Measurements from ENCODE around the gene P2RY14.
A peak's percentile ranks its signal among the peaks of the same experiment; 100 is the strongest.

The P2RY14 gene

DNA sequence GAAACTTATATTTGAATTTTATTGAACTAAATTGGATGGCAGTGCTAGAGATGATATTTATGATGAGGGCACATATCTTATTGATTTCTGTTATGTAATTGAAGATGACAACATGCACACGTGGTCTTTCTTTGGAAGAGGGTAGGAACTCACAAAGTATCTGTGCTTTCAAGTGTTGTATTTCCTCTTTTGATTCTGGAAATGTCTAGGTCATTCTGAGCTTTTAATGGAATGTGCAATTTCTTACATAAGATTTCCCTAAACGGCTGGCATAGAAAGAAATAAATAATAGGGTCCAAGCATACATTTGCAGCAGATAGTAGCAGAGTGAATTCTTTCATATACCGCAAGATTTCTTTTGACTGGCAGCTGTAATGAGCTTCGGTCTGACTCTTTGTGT lies 65.2 kb downstream of the P2RY14 start:
- no peak for DNase-seq

DNA sequence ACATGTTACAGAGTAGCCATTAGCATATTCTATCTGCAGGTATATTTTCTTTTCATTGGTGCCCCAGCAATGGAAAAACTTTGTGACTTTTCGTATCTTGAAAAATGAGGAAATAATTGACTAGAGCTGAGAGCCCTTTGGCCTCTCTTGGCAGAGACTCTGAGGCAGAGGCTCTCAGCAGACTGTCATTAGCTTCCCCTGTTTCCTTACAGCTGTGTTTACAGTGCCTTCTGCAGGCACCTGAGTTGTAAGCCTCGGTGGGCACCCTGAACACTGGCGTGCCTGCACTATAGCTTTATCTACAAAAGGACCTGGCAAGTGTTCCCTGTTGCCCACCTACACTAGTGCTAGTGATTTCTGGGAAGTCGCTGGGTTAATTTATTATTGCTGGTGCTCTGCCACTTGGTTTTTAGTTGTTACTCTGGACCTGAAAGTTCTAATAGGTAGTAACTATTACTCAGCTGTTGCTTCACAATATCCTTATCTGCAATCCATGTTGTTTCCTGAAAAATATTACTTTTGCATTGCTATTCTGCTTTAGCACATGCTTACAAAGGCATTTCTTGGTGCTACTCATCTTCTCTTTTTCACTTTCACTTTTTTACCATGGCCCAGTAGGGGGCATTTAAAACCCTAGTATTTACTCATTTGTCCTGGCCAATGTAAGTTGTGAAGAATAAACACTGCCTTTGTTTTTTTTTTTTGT lies 67.5 kb downstream of the P2RY14 start:
- DNase-seq = peak in 1 of 5 donors; percentile 47

DNA sequence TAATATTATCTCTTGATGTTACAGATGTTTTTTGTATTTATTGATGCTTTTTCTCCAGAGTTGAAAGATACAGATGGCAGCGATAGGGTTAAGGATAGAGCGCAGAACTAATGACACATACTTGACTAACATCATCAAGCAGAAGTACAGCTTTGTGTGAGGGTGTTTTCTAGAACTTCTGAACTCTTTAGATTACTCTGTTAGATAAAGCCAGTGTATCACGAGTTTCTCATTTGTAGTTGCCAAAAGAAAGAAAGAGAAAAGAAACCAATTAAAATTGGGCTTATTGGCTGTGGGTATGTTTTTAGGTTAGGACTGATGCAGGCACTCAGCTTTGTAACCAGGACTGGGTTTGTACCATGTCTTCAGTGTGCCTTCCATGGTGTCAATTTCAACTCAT lies 68.7 kb downstream of the P2RY14 start:
- DNase-seq = peak in 1 of 5 donors; percentile 74

DNA sequence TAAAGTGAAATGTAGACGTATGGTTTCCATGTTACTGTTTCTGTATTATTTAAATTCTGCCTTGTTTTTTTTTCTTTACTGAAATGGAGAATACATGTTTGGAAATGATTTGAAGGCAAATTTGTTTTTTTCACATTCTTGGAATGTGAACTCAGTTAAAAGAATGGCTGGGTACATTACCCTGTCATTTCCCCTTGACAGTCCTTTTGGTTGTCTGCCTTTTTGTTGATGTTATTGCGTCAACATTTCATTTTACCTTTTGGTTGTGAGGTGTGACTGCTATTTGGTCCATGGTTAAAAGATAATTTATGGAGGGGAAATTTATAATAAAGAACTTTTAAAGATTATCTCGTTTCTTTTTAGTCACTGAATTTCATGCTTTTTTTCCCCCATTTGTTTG lies 72.1 kb downstream of the P2RY14 start:
- peak in 1 of 5 donors; percentile 83 for DNase-seq

DNA sequence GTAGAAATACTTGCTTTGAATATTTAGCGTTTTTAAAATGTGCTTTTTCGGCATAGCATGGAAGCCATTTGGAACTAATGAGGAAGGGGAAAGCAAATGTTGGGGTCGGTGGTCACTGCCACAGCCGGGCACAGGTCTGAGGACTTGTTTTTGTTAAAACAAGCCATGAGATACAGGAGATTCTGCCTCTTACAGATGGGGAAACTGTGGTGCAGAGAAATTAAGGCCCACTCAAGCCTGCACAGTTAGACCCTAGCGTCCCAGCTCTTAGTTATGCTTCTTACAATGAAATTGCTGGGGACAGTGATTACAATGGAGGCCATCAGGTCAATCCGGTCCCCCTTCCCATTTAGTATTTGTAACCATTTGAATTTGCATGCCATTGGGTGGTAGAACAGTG lies 72.9 kb downstream of the P2RY14 start:
- no peak for DNase-seq

DNA sequence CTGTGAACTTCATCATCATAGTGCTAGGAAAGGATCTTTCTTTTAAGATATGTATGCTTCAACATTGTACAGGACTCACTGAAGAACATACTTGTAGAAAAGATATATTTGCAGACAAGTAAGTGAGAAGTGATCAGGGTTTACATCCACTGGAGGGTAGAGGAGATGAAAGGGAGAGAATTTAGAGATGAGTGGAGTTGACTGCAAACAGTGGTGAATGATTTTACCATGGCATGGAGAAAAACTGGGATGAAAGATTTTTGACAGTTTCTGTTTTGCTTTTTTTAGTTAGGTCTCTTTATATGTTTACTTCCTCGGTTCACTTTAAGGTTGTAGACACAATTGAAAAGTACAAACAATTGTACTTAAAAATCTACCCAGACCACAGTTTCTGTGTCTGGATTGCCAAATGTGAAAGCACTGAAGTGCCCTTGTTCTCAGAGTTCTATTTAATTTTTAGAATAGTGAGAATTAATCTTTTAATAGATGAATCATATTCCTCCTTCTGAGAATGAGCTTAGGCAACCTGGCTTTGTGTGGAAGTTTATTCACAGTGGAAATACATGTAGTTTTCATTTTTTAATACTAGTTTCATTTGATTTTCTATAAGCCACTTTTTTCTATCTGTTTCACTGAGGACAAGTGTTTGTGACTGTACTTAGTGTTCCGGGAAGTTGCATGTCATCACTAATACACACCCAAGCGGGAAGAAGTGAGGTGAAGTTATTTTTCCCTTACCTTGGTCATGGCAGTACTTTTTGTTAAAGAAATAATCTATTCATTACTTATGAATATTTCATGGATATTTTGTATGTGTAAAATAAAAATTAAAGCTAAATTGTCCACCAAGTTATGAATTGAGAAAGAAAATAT lies 73.6 kb downstream of the P2RY14 start:
- DNase-seq = peak in 1 of 5 donors; percentile 77

DNA sequence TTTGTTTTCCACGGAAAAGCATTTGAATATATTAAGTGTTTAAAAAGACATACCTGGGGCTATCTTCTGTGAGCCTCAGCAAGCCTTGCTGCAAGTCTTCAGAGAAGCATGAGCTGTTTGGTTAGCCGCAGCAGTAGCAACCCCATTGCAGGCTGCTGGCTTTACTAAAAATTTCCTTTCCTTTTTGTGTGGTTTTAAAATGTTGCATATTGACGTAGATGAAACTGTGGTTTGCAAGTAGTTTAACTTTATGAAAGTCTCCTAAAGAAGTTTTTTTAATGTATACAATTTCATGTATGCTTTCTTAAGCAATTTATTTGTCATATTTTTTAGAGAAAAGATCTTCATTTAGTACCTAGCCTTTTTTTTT lies 75.3 kb downstream of the P2RY14 start, which contains the start of gene GPR171:
TSS of gene GPR171 (minus strand) at position 166 of the 370 bp plus-strand sequence. CDS start 3,830 bp downstream, outside the sequence.
- DNase-seq = peak; percentile 18 to 93 (median 54)

DNA sequence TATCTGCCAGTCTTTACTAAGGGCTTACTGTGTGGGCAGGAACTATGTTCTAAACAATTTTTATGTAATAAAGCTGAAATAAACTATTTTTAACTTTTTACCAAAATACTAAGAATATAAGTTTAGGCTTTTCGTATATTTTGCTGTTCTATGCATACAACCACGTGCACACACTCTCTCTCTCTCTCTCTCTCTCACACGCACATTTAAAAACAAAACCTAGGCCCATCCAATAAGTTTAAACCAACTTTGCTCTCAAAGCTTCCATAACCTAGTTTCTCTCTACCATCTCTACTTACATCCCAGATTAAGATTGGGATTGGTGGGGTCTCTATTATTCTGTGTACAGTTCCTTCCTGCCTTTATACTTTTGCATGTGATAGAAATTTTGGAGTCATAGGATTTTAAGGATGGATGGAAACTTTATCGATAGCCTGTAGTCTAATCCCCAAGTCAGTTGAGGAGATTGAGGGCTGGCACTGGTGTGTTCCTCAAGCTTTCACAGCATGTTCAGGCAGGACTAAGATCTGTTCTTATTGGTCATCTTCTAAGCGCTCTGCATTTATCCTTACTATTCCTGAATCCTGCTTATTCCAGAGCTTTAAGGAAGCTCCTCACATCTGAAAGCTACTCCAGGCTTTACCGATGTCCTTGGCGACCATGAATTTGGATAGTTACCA lies 77.2 kb downstream of the P2RY14 start:
- peak in 1 of 5 donors; percentile 50 for DNase-seq

DNA sequence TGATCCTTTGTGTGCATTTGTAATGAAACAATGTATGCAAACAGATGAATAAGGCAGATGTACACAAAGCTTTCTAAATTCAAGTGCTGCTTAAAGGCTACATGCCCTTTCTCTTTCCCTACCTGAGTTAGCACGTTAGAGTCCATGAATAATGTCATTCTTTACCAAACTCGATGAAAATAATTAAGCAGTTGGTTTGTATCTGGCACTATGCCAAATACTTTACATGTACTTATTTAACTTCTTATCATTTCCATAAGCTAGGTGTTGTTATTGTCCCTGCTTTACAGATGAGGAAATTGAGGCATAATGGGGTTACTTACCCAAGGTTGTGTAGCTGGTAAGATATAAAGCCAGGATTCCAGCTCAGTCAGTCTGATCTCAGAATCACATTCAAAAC lies 77.8 kb downstream of the P2RY14 start:
- DNase-seq = peak in 1 of 5 donors; percentile 42

DNA sequence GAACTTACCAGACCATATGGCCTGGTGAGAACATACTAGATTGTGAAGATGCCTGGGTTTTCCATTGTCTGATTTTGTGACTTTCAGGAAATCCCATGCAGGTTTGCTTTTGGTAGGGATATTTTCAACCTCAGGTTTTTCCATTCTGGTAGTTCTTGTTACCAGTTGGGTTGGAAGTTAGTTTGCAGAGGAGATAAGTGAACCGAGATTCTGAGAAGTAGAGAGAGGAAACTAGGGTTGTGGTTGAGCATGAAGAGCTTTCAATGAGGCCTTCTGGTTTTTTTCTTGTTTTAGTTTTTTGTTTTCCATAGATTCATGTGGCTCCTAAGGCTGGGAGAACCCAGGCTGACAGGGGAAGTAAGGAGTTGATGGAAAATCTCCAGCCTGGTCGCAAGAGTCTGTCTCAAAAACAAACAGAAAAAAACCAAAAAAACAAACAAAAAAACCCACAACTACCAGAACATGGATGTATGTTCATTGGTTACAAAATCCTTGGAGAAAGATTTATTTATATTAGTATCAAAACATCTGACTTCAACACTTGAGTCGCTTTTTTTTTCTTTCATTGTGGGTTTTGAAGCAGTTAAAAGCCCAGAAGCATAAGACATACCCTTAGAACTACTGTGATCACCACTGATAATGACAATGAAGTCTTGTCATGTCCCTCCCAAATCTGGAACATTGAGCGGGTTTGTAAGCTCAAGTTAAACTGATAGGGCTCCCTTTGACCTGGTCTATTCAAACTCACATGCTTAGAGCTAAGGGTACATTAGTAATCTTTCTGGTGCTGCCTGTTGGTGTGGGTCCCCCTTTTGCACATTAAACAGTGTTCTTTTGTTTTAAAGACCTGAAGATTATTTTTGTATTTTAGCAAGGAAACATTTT lies 78.5 kb downstream of the P2RY14 start:
- peak in 1 of 5 donors; percentile 69 for DNase-seq

DNA sequence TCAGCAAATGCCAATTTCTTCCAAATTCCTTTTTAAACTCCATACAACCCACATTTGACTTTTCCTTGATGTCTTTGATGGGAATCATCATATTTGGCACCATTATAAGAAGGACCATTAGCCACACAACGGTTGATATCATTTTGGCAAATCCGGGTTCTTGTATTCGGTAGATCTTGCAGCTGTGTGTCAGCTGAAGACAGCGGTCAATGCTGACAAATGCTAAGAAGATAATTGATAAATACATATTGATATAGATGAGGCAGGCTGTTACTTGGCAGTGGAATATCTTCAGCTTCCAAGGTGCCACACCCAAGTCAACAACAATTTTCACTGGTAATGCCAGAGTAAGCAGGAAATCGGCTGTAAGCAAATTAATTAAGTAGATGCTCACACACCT lies 79.5 kb downstream of the P2RY14 start:
- DNase-seq = no peak

DNA sequence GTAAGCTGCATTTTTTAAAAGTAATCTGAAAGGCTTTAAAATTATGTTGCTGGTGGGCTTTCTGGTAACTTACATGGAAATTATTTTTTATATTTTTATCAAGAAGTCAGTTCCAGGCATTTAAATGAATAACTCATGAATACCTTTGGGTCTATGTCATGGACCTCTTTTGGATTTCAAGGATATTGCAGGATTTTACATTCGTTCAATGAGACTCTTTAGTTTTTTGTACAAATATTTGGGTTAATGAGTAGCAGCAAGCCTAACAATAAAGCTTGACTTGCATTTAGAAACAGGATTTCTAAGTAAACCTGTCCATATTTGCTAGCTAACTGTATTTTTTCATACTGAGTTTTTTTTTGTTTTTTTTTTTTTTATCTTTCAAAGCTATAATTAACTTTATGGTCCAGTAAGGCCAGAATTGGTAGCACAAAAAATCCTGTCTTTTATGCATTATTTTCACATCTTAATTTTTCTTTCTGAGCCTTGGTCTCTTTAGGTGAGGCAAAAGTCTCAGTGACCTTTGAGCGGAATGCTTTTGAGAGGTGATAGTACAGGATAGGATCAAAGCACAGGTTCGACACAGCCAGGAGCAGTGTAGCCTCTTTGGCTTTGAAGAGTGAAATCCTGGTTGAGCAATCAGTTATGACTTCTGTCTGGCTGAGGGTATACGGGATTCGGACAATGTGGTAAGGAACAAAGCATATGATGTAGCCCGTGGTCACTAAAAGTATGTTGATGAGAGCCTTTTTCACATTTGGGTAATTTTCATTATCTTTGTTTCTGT lies 80.2 kb downstream of the P2RY14 start:
- no peak for DNase-seq

DNA sequence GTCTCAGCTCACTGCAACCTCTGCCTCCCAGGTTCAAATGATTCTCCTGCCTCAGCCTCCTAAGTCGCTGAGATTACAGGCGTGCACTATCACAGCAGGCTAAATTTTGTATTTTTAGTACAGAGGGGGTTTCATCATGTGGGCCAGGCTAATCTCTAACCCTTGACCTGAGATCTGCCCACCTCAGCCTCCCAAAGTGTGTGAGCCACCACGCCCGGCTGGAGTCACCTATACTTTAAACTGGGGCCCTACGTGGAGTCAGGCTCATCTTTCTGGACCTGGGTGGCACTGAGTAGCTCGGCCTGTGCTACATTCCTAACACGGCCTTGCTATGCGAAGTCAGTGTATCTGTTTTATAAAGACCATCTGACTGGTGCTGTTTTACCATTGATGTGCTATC lies 81.1 kb downstream of the P2RY14 start:
- no peak for DNase-seq

DNA sequence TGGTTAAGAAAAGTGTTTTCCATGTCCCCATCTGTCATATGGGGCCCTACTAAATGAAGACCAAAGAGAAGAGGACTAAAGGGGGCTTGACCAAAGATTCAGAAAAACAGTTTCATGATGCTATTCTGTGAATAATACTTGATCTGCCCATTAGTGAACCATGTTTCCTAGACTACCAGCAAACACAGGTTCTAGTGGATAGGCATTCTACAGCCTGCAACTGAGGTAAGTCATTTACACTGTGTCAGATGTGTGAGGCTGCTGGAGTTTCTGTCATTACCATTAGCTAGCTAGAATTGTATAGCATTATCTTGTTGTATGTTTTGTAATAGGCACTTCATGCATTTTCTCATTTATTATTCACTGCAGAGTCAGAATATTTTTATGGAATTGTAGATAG lies 81.9 kb downstream of the P2RY14 start:
- no peak for DNase-seq

DNA sequence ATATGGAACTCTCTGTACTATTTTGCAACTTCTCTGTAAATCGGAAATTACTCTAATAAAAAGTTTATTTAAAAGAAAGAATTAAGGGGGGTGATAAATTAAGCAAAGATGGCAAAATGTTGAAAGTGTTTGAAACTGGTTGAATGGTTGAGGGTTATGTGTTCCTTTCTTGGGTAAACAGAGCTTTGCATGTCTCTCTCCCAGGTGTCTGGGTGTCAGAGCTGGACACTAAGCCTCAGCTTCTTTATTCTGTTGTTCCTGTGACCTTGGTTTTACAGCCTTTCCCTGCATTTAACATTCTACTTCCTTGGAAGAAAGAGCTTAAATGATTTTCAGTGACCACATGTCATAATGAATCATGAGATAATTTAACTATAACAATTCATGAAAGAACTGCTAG lies 82.5 kb downstream of the P2RY14 start:
- DNase-seq = no peak

DNA sequence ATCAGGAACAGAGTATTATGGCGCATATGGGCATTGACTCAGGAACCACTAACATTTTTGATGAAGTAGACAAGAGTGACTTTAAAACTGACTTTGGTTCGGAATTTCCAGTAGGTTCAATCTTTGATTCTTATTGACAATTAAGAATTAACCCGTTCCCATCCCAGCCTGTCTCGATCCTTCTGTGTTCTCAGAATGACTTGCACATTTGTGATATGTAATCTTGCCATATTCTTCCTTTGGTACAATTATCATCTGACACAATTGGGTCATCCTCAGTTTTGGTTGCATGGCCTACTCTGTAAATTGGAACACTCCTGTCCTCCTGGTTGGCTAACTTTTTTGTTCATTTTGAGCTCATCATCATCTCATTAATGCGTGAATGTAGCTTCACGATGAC lies 85.8 kb downstream of the P2RY14 start:
- no peak for DNase-seq

DNA sequence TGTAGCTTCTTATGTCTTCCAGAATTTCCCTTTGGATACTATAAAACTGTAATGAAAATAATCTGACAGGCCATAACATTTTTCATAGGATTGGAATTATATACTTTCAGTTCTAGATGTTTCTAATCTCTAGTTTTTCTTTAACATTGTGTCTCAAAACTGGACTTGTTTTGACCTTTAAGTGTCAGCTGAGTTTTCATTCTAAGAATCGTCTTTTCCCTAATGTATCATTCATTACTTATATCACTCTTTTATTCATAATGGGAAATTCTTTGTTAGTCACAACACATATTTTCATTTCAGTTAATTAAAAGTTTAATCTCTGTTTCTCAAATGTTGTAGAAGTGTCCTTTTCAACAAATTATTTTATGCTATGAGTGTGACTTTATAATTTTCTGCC lies 87.2 kb downstream of the P2RY14 start:
- no peak for DNase-seq

DNA sequence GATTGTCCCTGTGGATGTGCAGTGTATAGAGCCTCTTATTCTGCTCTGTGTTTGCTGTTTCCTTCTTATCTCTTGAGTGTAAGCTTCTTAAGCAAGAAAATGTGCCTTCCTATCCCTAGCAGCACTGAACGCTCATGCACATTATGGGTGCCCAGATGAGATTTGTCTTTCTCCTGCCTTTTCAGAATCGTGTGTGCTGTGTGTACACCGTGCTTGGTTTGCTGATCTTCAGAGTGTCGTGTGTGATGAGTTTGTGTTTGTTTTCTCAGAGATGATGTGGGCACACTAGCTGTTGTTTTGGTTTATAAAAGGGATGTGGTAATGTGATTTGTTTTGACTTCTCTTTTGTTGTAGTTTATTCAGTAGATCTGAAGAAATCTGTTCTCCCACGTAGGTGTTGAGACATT lies 95.1 kb downstream of the P2RY14 start:
- peak in 1 of 5 donors; percentile 65 for DNase-seq

DNA sequence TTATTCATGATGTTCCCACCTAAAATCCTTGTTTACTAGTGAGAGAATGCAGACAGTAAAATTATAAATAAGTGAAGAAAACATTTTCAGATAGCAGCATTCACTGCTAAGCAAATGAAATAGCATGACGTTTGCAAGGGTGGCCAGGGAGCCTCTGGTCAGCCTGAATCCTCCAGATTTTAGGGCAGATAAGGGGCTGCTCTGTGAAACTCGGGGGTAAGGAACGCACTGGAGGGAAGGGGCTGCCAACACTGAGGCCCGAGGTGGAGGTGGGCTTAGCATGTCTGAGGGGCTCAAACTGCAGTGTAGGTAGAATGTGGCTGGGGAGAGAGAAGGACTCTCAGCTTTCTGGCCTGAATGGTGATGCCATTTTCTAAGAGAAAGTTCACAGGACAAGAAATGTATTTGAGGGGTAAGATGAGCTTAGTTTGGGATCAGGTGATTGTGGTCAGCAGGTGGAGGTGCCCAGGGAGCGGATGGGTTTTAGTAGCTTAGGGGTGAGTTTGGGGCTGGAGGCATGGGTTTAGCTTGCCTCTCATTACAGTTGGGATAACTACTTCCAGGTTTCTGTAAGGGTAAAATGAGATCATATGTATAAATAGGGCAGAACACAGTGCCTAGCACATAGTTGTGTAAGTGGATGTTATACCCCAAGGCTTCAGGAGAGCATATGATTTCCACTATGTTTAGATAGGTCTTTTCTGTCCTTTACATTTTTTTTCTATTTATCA lies 95.8 kb downstream of the P2RY14 start:
- DNase-seq = no peak

DNA sequence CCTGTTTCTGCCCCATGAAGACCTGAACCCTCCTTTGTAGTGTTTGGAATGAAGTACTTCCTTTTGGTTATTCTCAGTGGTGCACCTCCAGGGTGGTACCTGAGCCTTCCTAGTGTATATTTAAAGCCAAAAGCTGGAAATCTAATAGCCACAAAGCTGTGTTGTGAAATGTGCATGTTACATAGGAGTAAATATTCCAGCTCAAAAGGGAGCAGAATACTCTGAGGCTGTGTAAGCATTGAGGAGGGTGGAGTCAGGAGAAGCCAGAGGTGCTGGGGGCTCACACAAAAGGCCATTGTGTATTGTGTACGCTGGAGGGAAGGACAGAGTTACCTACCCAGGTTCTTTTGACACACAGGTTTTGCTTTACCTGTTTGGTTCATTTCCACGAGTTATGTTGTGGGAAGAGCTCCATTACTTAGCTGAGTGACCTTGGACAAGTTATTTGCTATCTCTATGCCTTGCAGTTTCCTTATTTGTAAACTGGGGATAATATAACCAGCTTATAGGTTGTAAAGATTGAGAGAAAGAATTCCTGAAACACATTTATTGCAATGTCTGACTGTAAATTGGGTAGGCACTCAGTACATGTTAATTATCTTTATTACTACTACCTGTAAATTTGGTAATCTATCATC lies 100.0 kb downstream of the P2RY14 start:
- no peak for DNase-seq
